ENCODE results near the gene TRAP1. TPM values are rescaled to one million over a fixed set of nuclear protein-coding genes. Genes with fewer than 3 reads are reported as not detected.

The TRAP1 gene
- total and polyA plus RNA-seq, 12 donors, result 59.8 to 113 (median 87.9) TPM

DNA sequence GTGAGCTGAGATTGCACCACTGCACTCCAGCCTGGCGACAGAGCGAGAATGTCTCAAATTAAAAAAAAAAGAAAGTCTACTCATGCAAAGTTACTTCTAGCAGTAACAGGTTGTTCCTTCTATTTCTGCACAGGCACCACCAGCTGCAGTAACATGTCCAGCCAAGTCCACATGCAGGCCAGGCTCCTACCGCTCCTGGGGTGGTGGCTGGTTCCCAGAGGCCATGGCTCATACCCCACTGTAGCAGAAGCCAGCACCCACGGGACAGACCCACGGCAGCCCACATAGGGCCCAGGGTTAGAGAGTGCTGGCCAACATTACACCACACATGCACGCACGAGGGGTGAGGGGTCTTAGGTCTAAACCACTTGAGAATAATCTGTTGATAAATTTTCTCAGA lies 26.7 kb upstream of the TRAP1 start:
- peak in 1 of 7 donors; percentile 9 for DNase-seq
- intact Hi-C loops (cut with DNase I), result no loop called here
- TF ChIP-seq, protein P1, sequence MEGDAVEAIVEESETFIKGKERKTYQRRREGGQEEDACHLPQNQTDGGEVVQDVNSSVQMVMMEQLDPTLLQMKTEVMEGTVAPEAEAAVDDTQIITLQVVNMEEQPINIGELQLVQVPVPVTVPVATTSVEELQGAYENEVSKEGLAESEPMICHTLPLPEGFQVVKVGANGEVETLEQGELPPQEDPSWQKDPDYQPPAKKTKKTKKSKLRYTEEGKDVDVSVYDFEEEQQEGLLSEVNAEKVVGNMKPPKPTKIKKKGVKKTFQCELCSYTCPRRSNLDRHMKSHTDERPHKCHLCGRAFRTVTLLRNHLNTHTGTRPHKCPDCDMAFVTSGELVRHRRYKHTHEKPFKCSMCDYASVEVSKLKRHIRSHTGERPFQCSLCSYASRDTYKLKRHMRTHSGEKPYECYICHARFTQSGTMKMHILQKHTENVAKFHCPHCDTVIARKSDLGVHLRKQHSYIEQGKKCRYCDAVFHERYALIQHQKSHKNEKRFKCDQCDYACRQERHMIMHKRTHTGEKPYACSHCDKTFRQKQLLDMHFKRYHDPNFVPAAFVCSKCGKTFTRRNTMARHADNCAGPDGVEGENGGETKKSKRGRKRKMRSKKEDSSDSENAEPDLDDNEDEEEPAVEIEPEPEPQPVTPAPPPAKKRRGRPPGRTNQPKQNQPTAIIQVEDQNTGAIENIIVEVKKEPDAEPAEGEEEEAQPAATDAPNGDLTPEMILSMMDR (IDR thresholded peaks at IDR 0.05), result no peak
- TF ChIP-seq POLR2A (IDR thresholded peaks at IDR 0.05), result no peak
- peaks cover 10 to 17% of the 10 kb centered on the region in 2 donors for H3K4me1 ChIP-seq (replicated peaks in 1 of 2)
- no peak overlapping the region for H3K27ac ChIP-seq
- H3K4me3 ChIP-seq, result no peak overlapping the region
- WGBS, 4 donors, result 91 to 100% (median 94%) methylated on average over 3 to 7 of the region's 7 CpGs
- H3K27me3 ChIP-seq, result no peaks in the 10 kb centered on the region
- no peaks in the 10 kb centered on the region for H3K9me3 ChIP-seq (replicated peaks in 1 of 3)
- H3K36me3 ChIP-seq (replicated peaks in 1 of 2), result peaks cover 0 to 92% of the 10 kb centered on the region in 2 donors

DNA sequence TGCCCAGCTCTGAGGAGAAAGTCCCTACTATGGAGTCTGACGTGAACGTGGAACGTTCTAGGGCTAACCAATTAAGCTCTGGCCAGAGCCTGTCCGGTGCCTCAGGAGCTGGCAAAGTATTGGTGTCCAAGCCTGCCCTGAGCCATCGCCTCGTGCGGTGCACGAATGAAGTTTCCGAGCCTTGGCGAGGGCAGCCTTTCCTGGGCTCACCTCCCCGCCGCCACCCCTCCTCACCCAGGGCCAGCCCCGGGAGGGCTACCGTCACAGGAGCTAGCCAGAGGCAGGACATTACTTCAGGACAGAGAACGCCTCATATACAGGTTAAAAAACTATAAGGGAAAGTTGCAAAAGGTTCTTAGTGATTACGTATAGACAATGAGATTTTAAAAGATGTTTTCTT lies 23.6 kb upstream of the TRAP1 start:
- no peaks in the 10 kb centered on the region for H3K27me3 ChIP-seq
- no peak overlapping the region for H3K4me3 ChIP-seq
- peak in 1 of 7 donors; percentile 2 for DNase-seq
- H3K4me1 ChIP-seq (replicated peaks in 1 of 2), result peaks cover 5 to 10% of the 10 kb centered on the region in 2 donors
- intact Hi-C loops (cut with DNase I), result no loop called here
- peaks cover 0 to 100% of the 10 kb centered on the region in 2 donors for H3K36me3 ChIP-seq (replicated peaks in 1 of 2)
- no peaks in the 10 kb centered on the region for H3K9me3 ChIP-seq (replicated peaks in 1 of 3)
- no peak overlapping the region for H3K27ac ChIP-seq
- WGBS, 4 donors, result 92 to 96% (median 94%) methylated on average over 12 to 16 of the region's 16 CpGs
- TF ChIP-seq, protein P1 (IDR thresholded peaks at IDR 0.05), result no peak
- no peak for TF ChIP-seq POLR2A (IDR thresholded peaks at IDR 0.05)

DNA sequence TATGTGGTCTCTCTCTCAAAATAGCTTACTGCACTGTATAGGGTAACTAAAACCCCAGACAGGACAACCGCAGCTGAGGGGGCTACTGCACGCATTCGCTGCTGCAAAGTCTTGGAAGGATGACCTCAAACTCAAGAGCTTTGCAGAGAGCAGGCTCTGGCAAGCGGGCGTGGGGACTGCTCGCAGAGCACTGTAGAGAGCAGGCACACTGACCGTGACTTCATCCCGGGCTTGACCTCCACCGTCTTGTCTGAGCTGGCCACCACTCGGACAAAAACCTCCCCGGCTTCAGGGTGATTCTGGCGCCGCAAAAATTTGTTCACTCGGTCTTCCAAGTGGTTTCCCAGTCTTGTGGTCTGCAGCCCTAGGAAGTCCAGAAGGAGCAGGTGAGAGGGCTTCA lies 22.9 kb upstream of the TRAP1 start:
- no peak overlapping the region for H3K27ac ChIP-seq
- peak in 1 of 7 donors; percentile 5 for DNase-seq

DNA sequence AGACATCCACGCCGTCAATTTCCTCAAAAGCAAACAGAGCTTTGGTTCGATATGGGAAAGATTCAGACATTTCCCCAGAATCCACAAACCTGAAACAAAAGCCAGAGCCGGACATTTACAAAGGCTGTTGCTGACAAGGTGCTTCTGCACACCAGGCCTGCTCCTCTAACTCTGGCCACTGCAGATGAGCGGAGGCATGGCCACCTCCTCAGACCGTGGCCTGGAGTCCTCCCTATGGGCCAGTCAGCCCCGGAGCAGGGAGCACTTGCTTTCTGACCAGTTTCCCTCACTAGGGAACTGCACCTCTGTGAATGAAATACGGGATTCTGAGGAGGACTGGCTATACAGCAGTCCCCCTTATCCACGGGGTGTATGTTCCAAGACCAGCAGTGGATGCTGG lies 22.3 kb upstream of the TRAP1 start:
- Histone ChIP-seq H3K4me1 (replicated peaks in 1 of 2) (no peaks in the 10 kb centered on the region), H3K4me3 (no peak overlapping the region), H3K27ac (no peak overlapping the region), H3K9me3 (replicated peaks in 1 of 3) (no peaks in the 10 kb centered on the region), H3K36me3 (replicated peaks in 1 of 2) (peaks cover 0 to 100% of the 10 kb centered on the region in 2 donors), H3K27me3 (no peaks in the 10 kb centered on the region)
- WGBS, 4 donors, result 92 to 94% (median 93%) methylated on average over 6 to 9 of the region's 9 CpGs
- DNase-seq, result no peak
- no peak for TF ChIP-seq POLR2A (IDR thresholded peaks at IDR 0.05)
- TF ChIP-seq, protein P1 (IDR thresholded peaks at IDR 0.05), result no peak
- intact Hi-C loops (cut with DNase I), result no loop called here

More for the DNA sequence above, 22.9 kb upstream of the TRAP1 start:
- TF ChIP-seq POLR2A (IDR thresholded peaks at IDR 0.05), result no peak
- TF ChIP-seq, protein P1 (IDR thresholded peaks at IDR 0.05), result no peak
- Histone ChIP-seq H3K4me3 (no peak overlapping the region), H3K4me1 (replicated peaks in 1 of 2) (peaks cover 0 to 3% of the 10 kb centered on the region in 2 donors), H3K27me3 (no peaks in the 10 kb centered on the region), H3K36me3 (replicated peaks in 1 of 2) (peaks cover 0 to 100% of the 10 kb centered on the region in 2 donors), H3K9me3 (replicated peaks in 1 of 3) (no peaks in the 10 kb centered on the region)
- intact Hi-C loops (cut with DNase I), result no loop called here
- 90 to 95% (median 93%) methylated on average over 11 to 14 of the region's 14 CpGs for WGBS, 4 donors

All from adrenal gland (tissue), 12 donors.